Spleen (tissue), 11 donors: ENCODE results near the gene PLAGL1. TPM values are rescaled to one million over a fixed set of nuclear protein-coding genes. Genes with fewer than 3 reads are reported as not detected.

Source experiments
- DNase-seq: peaks from one replicate; pipeline ENCODE4 v3.0.0-alpha.2; 2020
- H3K27ac ChIP-seq, 8 donors: fragments of 200-600 bp; sonication (generic) in 7 of 8; 1 replicate in 4 of 8; 2 replicates in 4 of 8; pipeline versions ENCODE4 v1.5.0 to v1.8.0; 2016 to 2021; ENCODE audit warnings: inconsistent platforms in 4 of 8, mild to moderate bottlenecking in 4 of 8, moderate library complexity in 1 of 8
- H3K27me3 ChIP-seq, 7 donors: fragments of 200-600 bp; sonication (generic) in 6 of 7; replicated peaks in 1 of 7; 1 replicate in 4 of 7; 2 replicates in 3 of 7; pipeline versions ENCODE4 v1.5.0 to v1.8.0; 2016 to 2021; ENCODE audit warnings: inconsistent platforms in 3 of 7, mild to moderate bottlenecking in 1 of 7
- H3K36me3 ChIP-seq, 6 donors: fragments of 200-600 bp; sonication (generic) in 5 of 6; 1 replicate in 4 of 6; 2 replicates in 2 of 6; pipeline versions ENCODE4 v1.5.0 to v1.8.0; 2016 to 2021; ENCODE audit warnings: inconsistent platforms in 2 of 6
- H3K4me1 ChIP-seq, 6 donors: fragments of 200-600 bp; sonication (generic) in 5 of 6; 1 replicate in 3 of 6; 2 replicates in 3 of 6; pipeline versions ENCODE4 v1.5.0 to v1.8.0; 2016 to 2021; ENCODE audit warnings: inconsistent platforms in 3 of 6
- H3K4me3 ChIP-seq, 8 donors: fragments of 200-600 bp; sonication (generic) in 7 of 8; 1 replicate in 4 of 8; 2 replicates in 4 of 8; pipeline versions ENCODE4 v1.5.0 to v1.8.0; 2016 to 2021; ENCODE audit warnings: inconsistent platforms in 4 of 8, mild to moderate bottlenecking in 4 of 8, moderate library complexity in 2 of 8
- H3K9me3 ChIP-seq, 8 donors: fragments of 200-600 bp; sonication (generic) in 7 of 8; 1 replicate in 4 of 8; 2 replicates in 4 of 8; pipeline versions ENCODE4 v1.5.0 to v1.8.0; 2016 to 2021; ENCODE audit warnings: inconsistent platforms in 4 of 8
- CTCF ChIP-seq, 11 experiments: fragments of 200-600 bp in 7 of 11; fragments of 450-650 bp in 4 of 11; sonication (generic) in 4 of 11; IDR thresholded peaks in 8 of 11; conservative IDR thresholded peaks in 3 of 11; 1 replicate in 7 of 11; 2 replicates in 4 of 11; pipeline versions ENCODE4 v1.4.0 to v1.8.0; 2016 to 2021; ENCODE audit warnings: antibody characterized with exemption in 11 of 11, inconsistent platforms in 4 of 11, mild to moderate bottlenecking in 1 of 11
- POLR2A ChIP-seq, 3 donors: fragments of 450-650 bp; IDR thresholded peaks; one replicate each; pipeline ENCODE4 v1.5.1; 2017; ENCODE audit warnings: antibody characterized with exemption in 3 of 3, mild to moderate bottlenecking in 1 of 3
- POLR2AphosphoS5 ChIP-seq, 3 donors: sonication (generic); formaldehyde crosslinking; IDR thresholded peaks; one replicate each; pipeline ENCODE4 v1.5.1; 2017; ENCODE audit warnings: antibody characterized with exemption in 3 of 3
- WGBS, 5 donors: extraction: QIAGEN DNeasy Blood & Tissue Kit in 3 of 5; methylation state at CpG; one replicate each; pipeline versions ENCODE4 v1.1.5 to v1.1.7; 2013 to 2018; 5-methylcytosine and 5-hydroxymethylcytosine counted together
- intact Hi-C: fragments of 100-400 bp; cut with DNase I; formaldehyde crosslinking; loops from one replicate; pipeline ENCODE4 v1.15.0; 2023; ENCODE audit warnings: low total_unique reads
- polyA plus RNA-seq, 3 donors: library from polyadenylated mRNA; stranded (reverse); fragments of 200-250 nt; gene quantifications; one replicate each; pipeline ENCODE4 v1.2.1, GENCODE V29; 2013
- small RNA-seq, 4 donors: library from RNA; depleted of rRNA; stranded (forward); fragments of <200 nt; gene quantifications; one replicate each; pipeline ENCODE3, GENCODE V24; 2016
- total RNA-seq, 7 donors: library from RNA; depleted of rRNA in 3 of 7; stranded (reverse); fragments of >200 nt in 3 of 7; fragmentation: NEBNext Ultra II Directional in 4 of 7; extraction: Animal tissue kit (Norgen Biotek cat#: 25700) in 4 of 7; gene quantifications; one replicate each; pipeline versions ENCODE4 v1.1.0 to v1.2.1, GENCODE V29; 2016 to 2021
- donor health status: healthy with polysubstance abuse.
- donor health status: DM: no; HTN: no; CAD: no; lungs with moderate emphysema.
- donor health status: DM: no; HTN: no; CAD: no.
- donor health status: Bipolar disorder and iron deficiency.
- donor health status: healthy.
- donor health status: DM: no; HTN: no; CAD: no.
- donor health status: DM: yes; HTN: yes; CAD: no.

The PLAGL1 gene
- total and polyA plus RNA-seq, 10 donors: 7.1 to 34.4 (median 25.3) TPM

GRCh38 chr6:143900358-143900757 is 107.7 kb downstream of the PLAGL1 start:
- intact Hi-C loops: no loop called here
- Histone ChIP-seq H3K4me1 (peaks cover 0 to 18% (median 5%) of the 10 kb centered on the region in 6 donors), H3K27ac (no peak overlapping the region), H3K4me3 (no peak overlapping the region), H3K36me3 (no peaks in the 10 kb centered on the region), H3K9me3 (no peaks in the 10 kb centered on the region), H3K27me3 (no peaks in the 10 kb centered on the region)
- TF ChIP-seq POLR2A (IDR thresholded peaks at IDR 0.05): no peak
- no peak for TF ChIP-seq CTCF (IDR thresholded peaks at IDR 0.05 in 8 of 11, conservative IDR thresholded peaks at IDR 0.05 in 3 of 11)
- no peak for TF ChIP-seq POLR2AphosphoS5 (IDR thresholded peaks at IDR 0.05)
- DNase-seq: no peak
- 81 to 94% (median 88%) methylated on average over 2 of the region's 2 CpGs for WGBS, 5 donors

- no peaks in the 10 kb centered on the region for H3K27me3 ChIP-seq
- intact Hi-C loops: no loop called here
These were observed 111.8 kb downstream of the PLAGL1 start for GRCh38 chr6:143896126-143896860.

GRCh38 chr6:143894655-143895054 is 113.4 kb downstream of the PLAGL1 start:
- WGBS, 5 donors: 88 to 100% (median 94%) methylated on average over 1 of the region's 1 CpG
- TF ChIP-seq POLR2A (IDR thresholded peaks at IDR 0.05): no peak
- TF ChIP-seq CTCF (IDR thresholded peaks at IDR 0.05 in 8 of 11, conservative IDR thresholded peaks at IDR 0.05 in 3 of 11): no peak
- no peak for TF ChIP-seq POLR2AphosphoS5 (IDR thresholded peaks at IDR 0.05)
- H3K4me1 ChIP-seq: no peaks in the 10 kb centered on the region
- intact Hi-C loops: no loop called here
- no peaks in the 10 kb centered on the region for H3K9me3 ChIP-seq
- no peaks in the 10 kb centered on the region for H3K27me3 ChIP-seq
- H3K36me3 ChIP-seq: no peaks in the 10 kb centered on the region
- no peak overlapping the region for H3K4me3 ChIP-seq
- DNase-seq: no peak
- H3K27ac ChIP-seq: no peak overlapping the region

More at GRCh38 chr6:143896126-143896860, 111.8 kb downstream of the PLAGL1 start:
- peaks cover 0 to under 1% (median 0%) of the 10 kb centered on the region in 6 donors for H3K4me1 ChIP-seq
- TF ChIP-seq POLR2AphosphoS5 (IDR thresholded peaks at IDR 0.05) (no peak), CTCF (IDR thresholded peaks at IDR 0.05 in 8 of 11, conservative IDR thresholded peaks at IDR 0.05 in 3 of 11) (no peak), POLR2A (IDR thresholded peaks at IDR 0.05) (no peak)
- no peaks in the 10 kb centered on the region for H3K36me3 ChIP-seq
- H3K9me3 ChIP-seq: no peaks in the 10 kb centered on the region
- WGBS, 5 donors: 79 to 89% (median 86%) methylated on average over 3 of the region's 3 CpGs
- H3K27ac ChIP-seq: no peak overlapping the region
- no peak for DNase-seq
- no peak overlapping the region for H3K4me3 ChIP-seq

Small RNA genes lying within 50 kb of the gene (small RNA-seq; reads per million reads assigned to genes)
- 0 reads per million in 4 donors for gene RF02143

Other genes starting within 250 kb of the PLAGL1 start
- gene LTV1, start 164.9 kb downstream of the PLAGL1 start, total RNA-seq: 10 to 100 TPM; 12.4 to 25.8 (median 19.0) TPM
- gene LTV1, start 164.9 kb downstream of the PLAGL1 start, polyA plus RNA-seq: 10 to 100 TPM; 21.4 to 24.5 (median 23.9) TPM
- under 1 TPM in 3 of 7 donors, not detected in 4; 0.27 to 0.85 (median 0.49) TPM for gene ZC2HC1B, start 143.8 kb downstream of the PLAGL1 start, total RNA-seq
- gene ZC2HC1B, start 143.8 kb downstream of the PLAGL1 start, polyA plus RNA-seq: under 1 TPM in 2 of 3 donors, not detected in 1; 0.17 to 0.30 TPM
- gene SF3B5, start 87.3 kb upstream of the PLAGL1 start, total RNA-seq: 100 to 1,000 TPM in 3 of 7 donors, 10 to 100 TPM in 4; 80.1 to 153 (median 89.6) TPM
- gene SF3B5, start 87.3 kb upstream of the PLAGL1 start, polyA plus RNA-seq: 100 to 1,000 TPM; 172 to 236 (median 189) TPM
- gene STX11, start 142.3 kb upstream of the PLAGL1 start, total RNA-seq: 10 to 100 TPM; 34.8 to 76.0 (median 52.0) TPM
- gene STX11, start 142.3 kb upstream of the PLAGL1 start, polyA plus RNA-seq: 10 to 100 TPM in 1 of 3 donors, 1 to 10 TPM in 2; 5.9 to 14.4 (median 9.3) TPM